SHP77 treated with DMSO at 0.1 percent for 48 hours (cell line): ENCODE measurements around the gene TMA7B.
A peak's percentile ranks its signal among the peaks of the same experiment; 100 is the strongest.

ENCODE experiments used
- DNase-seq: peaks from one replicate; lab custom pipeline; 2025; lab: John Stamatoyannopoulos, UW

The TMA7B gene

GRCh38 chr22:39959640-39960447 is at the start of gene TMA7B:
TMA7B (plus strand) TSS chr22:39960397; CDS start chr22:39964375, 3,978 bp downstream.
- DNase-seq: peak; percentile 56

GRCh38 chr22:39910876-39911613 is 49.2 kb upstream of the TMA7B start:
- DNase-seq: no peak

- no peak for DNase-seq
Observed at GRCh38 chr22:39913321-39913720, 46.9 kb upstream of the TMA7B start.

GRCh38 chr22:39913886-39914285 is 46.3 kb upstream of the TMA7B start:
- DNase-seq: no peak

GRCh38 chr22:39914584-39914983 is 45.6 kb upstream of the TMA7B start:
- DNase-seq: no peak

- DNase-seq: no peak
Observed at GRCh38 chr22:39915295-39915726, 44.9 kb upstream of the TMA7B start.

GRCh38 chr22:39916496-39916895 is 43.7 kb upstream of the TMA7B start:
- DNase-seq: no peak

- no peak for DNase-seq
Observed at GRCh38 chr22:39917197-39917643, 43.0 kb upstream of the TMA7B start.

GRCh38 chr22:39917776-39918495 is 42.3 kb upstream of the TMA7B start:
- DNase-seq: no peak

GRCh38 chr22:39920134-39920743 is 40.0 kb upstream of the TMA7B start:
- no peak for DNase-seq

GRCh38 chr22:39923696-39924095 is 36.5 kb upstream of the TMA7B start:
- DNase-seq: no peak

GRCh38 chr22:39924286-39924685 is 35.9 kb upstream of the TMA7B start:
- no peak for DNase-seq

- DNase-seq: no peak
Observed at GRCh38 chr22:39925273-39925672, 34.9 kb upstream of the TMA7B start.

- DNase-seq: no peak
Observed at GRCh38 chr22:39925909-39926679, 34.1 kb upstream of the TMA7B start.

GRCh38 chr22:39926753-39927152 is 33.4 kb upstream of the TMA7B start:
- DNase-seq: no peak

GRCh38 chr22:39927544-39927943 is 32.7 kb upstream of the TMA7B start:
- no peak for DNase-seq

GRCh38 chr22:39928536-39929520 is 31.4 kb upstream of the TMA7B start:
- DNase-seq: no peak

- DNase-seq: no peak
Observed at GRCh38 chr22:39931251-39931650, 28.9 kb upstream of the TMA7B start.

GRCh38 chr22:39932166-39932565 is 28.0 kb upstream of the TMA7B start:
- DNase-seq: no peak
